GM12892 (cell line): ENCODE results near the gene REV1.

ENCODE experiments used
- POLR2A ChIP-seq: IDR thresholded peaks from 2 replicates; pipeline ENCODE4 v1.6.1; 2011; ENCODE audit warnings: low read depth, low read length, control low read depth
- POLR2AphosphoS5 ChIP-seq: IDR thresholded peaks from 2 replicates; pipeline ENCODE4 v1.6.1; 2011; ENCODE audit warnings: low read depth, low read length, control low read depth

GRCh38 chr2:99421469-99421868, 68.3 kb downstream of the REV1 start:
- TF ChIP-seq POLR2AphosphoS5, result no peak
- no peak for TF ChIP-seq POLR2A
